IMR-90 (cell line): ENCODE measurements around the gene DPP10. TPM values are rescaled to one million over a fixed set of nuclear protein-coding genes. Genes with fewer than 3 reads are reported as not detected.

Experiments used
- ATAC-seq: fragments of 200-7000 bp; cut with Tn5 transposase; 2 replicates; pipeline ENCODE4 v1.9.1; 2020; ENCODE audit warnings: low read depth, mild to moderate bottlenecking, moderate library complexity
- BruUV-seq: library from RNA; stranded (reverse); fragments of 400-500 nt; replicated peaks from 2 replicates; lab custom pipeline; 2021; lab: Mats Ljungman, UMichigan
- CTCF ChIA-PET: fragments of 300-600 bp; formaldehyde crosslinking; extraction: SDS; loops from one replicate; lab custom pipeline; 2021; ENCODE audit warnings: antibody characterized with exemption; lab: Yijun Ruan, JAX
- POLR2A ChIA-PET: fragments of 300-600 bp; sonication (Branson Sonifier 250); formaldehyde crosslinking; loops from one replicate; lab custom pipeline; 2022; ENCODE audit warnings: antibody characterized with exemption; ENCODE audit not compliant: unreplicated experiment; lab: Charles Lee
- DNase-seq: peaks from one replicate; pipeline ENCODE4 v3.0.0; 2013
- H2AFZ ChIP-seq: replicated peaks from 2 replicates; pipeline ENCODE3; 2013; ENCODE audit warnings: low read length, mild to moderate bottlenecking; ENCODE audit not compliant: poor library complexity
- H2AK5ac ChIP-seq: 2 replicates; pipeline ENCODE4 v1.6.1; 2013; ENCODE audit warnings: low read depth, low read length, inconsistent platforms
- H2AK9ac ChIP-seq: replicated peaks from 2 replicates; pipeline ENCODE3; 2013; ENCODE audit warnings: mild to moderate bottlenecking, low read depth, low read length, moderate library complexity; ENCODE audit not compliant: poor library complexity
- H2BK120ac ChIP-seq: 2 replicates; pipeline ENCODE4 v1.6.1; 2013; ENCODE audit warnings: low read depth, low read length, inconsistent platforms
- H2BK15ac ChIP-seq: 3 replicates; pipeline ENCODE4 v1.6.1; 2013; ENCODE audit warnings: low read depth, low read length, inconsistent platforms
- H2BK20ac ChIP-seq: 2 replicates; pipeline ENCODE4 v1.6.1; 2013; ENCODE audit warnings: low read depth, mild to moderate bottlenecking, inconsistent platforms, low read length, moderate library complexity
- H2BK5ac ChIP-seq: 2 replicates; pipeline ENCODE4 v1.6.1; 2013; ENCODE audit warnings: mild to moderate bottlenecking, low read depth, low read length, inconsistent platforms; ENCODE audit not compliant: poor library complexity, severe bottlenecking
- H3K14ac ChIP-seq: replicated peaks from 2 replicates; pipeline ENCODE4 v1.6.1; 2013; ENCODE audit warnings: low read depth, low read length, inconsistent platforms
- H3K18ac ChIP-seq: 2 replicates; pipeline ENCODE4 v1.6.1; 2013; ENCODE audit warnings: low read depth, low read length, control low read depth
- H3K23ac ChIP-seq: 2 replicates; pipeline ENCODE4 v1.6.1; 2013; ENCODE audit warnings: low read depth, low read length, inconsistent platforms
- H3K27ac ChIP-seq: 2 replicates; pipeline ENCODE4 v1.5.1; 2013; ENCODE audit warnings: mild to moderate bottlenecking, control low read depth, low read length; ENCODE audit not compliant: insufficient read depth
- H3K27me3 ChIP-seq: 2 replicates; pipeline ENCODE4 v1.6.1; 2013; ENCODE audit warnings: low read length; ENCODE audit not compliant: control insufficient read depth, insufficient read depth
- H3K36me3 ChIP-seq: 2 replicates; pipeline ENCODE4 v1.6.1; 2013; ENCODE audit warnings: low read length, mixed read lengths; ENCODE audit not compliant: control insufficient read depth, insufficient read depth
- H3K4ac ChIP-seq: 2 replicates; pipeline ENCODE4 v1.6.1; 2013; ENCODE audit warnings: low read depth, low read length, inconsistent platforms
- H3K4me1 ChIP-seq: 2 replicates; pipeline ENCODE4 v1.6.1; 2013; ENCODE audit warnings: low read length, mixed read lengths; ENCODE audit not compliant: control insufficient read depth, insufficient read depth
- H3K4me2 ChIP-seq: 2 replicates; pipeline ENCODE4 v1.6.1; 2013; ENCODE audit warnings: low read depth, mild to moderate bottlenecking, control low read depth, low read length, moderate library complexity
- H3K4me3 ChIP-seq: 2 replicates; pipeline ENCODE4 v1.5.1; 2013; ENCODE audit warnings: low read depth, mild to moderate bottlenecking, control low read depth, low read length, moderate library complexity; ENCODE audit not compliant: insufficient read depth
- H3K56ac ChIP-seq: 2 replicates; pipeline ENCODE4 v1.6.1; 2013; ENCODE audit warnings: low read length, inconsistent platforms; ENCODE audit not compliant: insufficient read depth; ENCODE audit errors: extremely low read depth
- H3K79me1 ChIP-seq, 2 experiments: 2 replicates each; pipeline ENCODE4 v1.6.1; 2013; ENCODE audit warnings: low read length in 2 of 2, inconsistent platforms in 1 of 2, low read depth in 1 of 2
- H3K9ac ChIP-seq: 2 replicates; pipeline ENCODE4 v1.6.1; 2013; ENCODE audit warnings: low read depth, low read length, control low read depth
- H3K9me1 ChIP-seq: 2 replicates; pipeline ENCODE4 v1.6.1; 2013; ENCODE audit warnings: low read length, inconsistent platforms; ENCODE audit not compliant: insufficient read depth
- H3K9me3 ChIP-seq: 2 replicates; pipeline ENCODE4 v1.6.1; 2013; ENCODE audit warnings: low read length; ENCODE audit not compliant: control insufficient read depth, insufficient read depth
- H4K20me1 ChIP-seq: 2 replicates; pipeline ENCODE4 v1.6.1; 2013; ENCODE audit warnings: low read length, inconsistent platforms; ENCODE audit not compliant: insufficient read depth
- H4K5ac ChIP-seq: 2 replicates; pipeline ENCODE4 v1.6.1; 2013; ENCODE audit warnings: mild to moderate bottlenecking, low read depth, low read length, control low read depth
- H4K8ac ChIP-seq, 2 experiments: 2 replicates each; pipeline ENCODE4 v1.6.1; 2013; ENCODE audit warnings: low read depth in 2 of 2, low read length in 2 of 2, control low read depth in 1 of 2, inconsistent platforms in 1 of 2
- H4K91ac ChIP-seq: 2 replicates; pipeline ENCODE4 v1.6.1; 2013; ENCODE audit warnings: low read depth, low read length, inconsistent platforms; ENCODE audit not compliant: insufficient read depth
- BHLHE40 ChIP-seq: fragments of 150-350 bp; IDR thresholded peaks from 2 replicates; pipeline ENCODE4 v1.6.1; 2016; ENCODE audit warnings: mild to moderate bottlenecking, low read depth, low read length
- CHD1 ChIP-seq: IDR thresholded peaks from 2 replicates; pipeline ENCODE4 v1.6.1; 2012; ENCODE audit warnings: low read depth, low read length, improper control_type of control experiment
- FOS ChIP-seq: fragments of 150-350 bp; IDR thresholded peaks from 2 replicates; pipeline ENCODE4 v1.6.1; 2016; ENCODE audit warnings: low read depth, low read length
- MAFK ChIP-seq: IDR thresholded peaks from 2 replicates; pipeline ENCODE4 v1.6.1; 2012; ENCODE audit warnings: low read depth, low read length, improper control_type of control experiment
- MAZ ChIP-seq: IDR thresholded peaks from 2 replicates; pipeline ENCODE4 v1.6.1; 2012; ENCODE audit warnings: low read depth, mild to moderate bottlenecking, low read length, improper control_type of control experiment, moderate library complexity, borderline replicate concordance
- NFE2L2 ChIP-seq: fragments of 150-350 bp; IDR thresholded peaks from 2 replicates; pipeline ENCODE4 v1.6.1; 2016; ENCODE audit warnings: low read depth, mild to moderate bottlenecking, low read length
- POLR2A ChIP-seq: IDR thresholded peaks from 2 replicates; pipeline ENCODE4 v1.6.1; 2012; ENCODE audit warnings: mild to moderate bottlenecking, low read depth, low read length
- RCOR1 ChIP-seq: IDR thresholded peaks from 2 replicates; pipeline ENCODE4 v1.6.1; 2012; ENCODE audit warnings: mild to moderate bottlenecking, low read length, improper control_type of control experiment; ENCODE audit not compliant: insufficient replicate concordance
- RFX5 ChIP-seq: IDR thresholded peaks from 2 replicates; pipeline ENCODE4 v1.8.0; 2012; ENCODE audit warnings: low read depth, mild to moderate bottlenecking, low read length, moderate library complexity
- WGBS, 2 experiments: methylation state at CpG; one replicate each; pipeline versions ENCODE4 v1.1.5 to v1.1.7; 2013; ENCODE audit warnings: missing lambda C conversion rate in 2 of 2; ENCODE audit not compliant: insufficient read length in 1 of 2; ENCODE audit errors: extremely low coverage in 2 of 2; 5-methylcytosine and 5-hydroxymethylcytosine counted together
- dilution Hi-C: fragments of 300-500 bp; cut with HindIII; formaldehyde crosslinking; loops from one replicate; pipeline ENCODE4 v1.14.3; 2018; ENCODE audit warnings: low sequenced_read_pairs; ENCODE audit not compliant: unreplicated experiment
- in situ Hi-C: fragments of 300-500 bp; cut with MboI; formaldehyde crosslinking; loops from 3 replicates; pipeline ENCODE4 v1.14.3; 2019; ENCODE audit warnings: low sequenced_read_pairs, inconsistent platforms, mixed read lengths
- intact Hi-C: fragments of 100-400 bp; cut with micrococcal nuclease; formaldehyde crosslinking; loops from 2 replicates; pipeline ENCODE4 v1.10.0; 2022
- polyA plus RNA-seq, 3 experiments: library from polyadenylated mRNA; depleted of rRNA; stranded (reverse); fragments of >200 nt; gene quantifications; 2 replicates each; pipeline ENCODE4 v1.2.3, GENCODE V29; 2012; ENCODE audit warnings: low replicate concordance in 1 of 3
- total RNA-seq: library from RNA; depleted of rRNA; stranded (reverse); fragments of >200 nt; gene quantifications from 2 replicates; pipeline ENCODE4 v1.2.3, GENCODE V29; 2012
- TF ChIP-seq, protein P1 (sequence below): conservative IDR thresholded peaks from 2 replicates; pipeline ENCODE4 v1.5.1; 2012; ENCODE audit warnings: mild to moderate bottlenecking, low read depth, low read length, improper control_type of control experiment
- TF ChIP-seq, protein P2 (sequence below): fragments of 150-350 bp; IDR thresholded peaks from 2 replicates; pipeline ENCODE4 v1.6.1; 2017; ENCODE audit warnings: mild to moderate bottlenecking, antibody characterized with exemption, low read length, low read depth

The DPP10 gene
- total and polyA plus RNA-seq, 2 of the 4 experiments (the other 2 are of a cell fraction): not detected

DNA sequence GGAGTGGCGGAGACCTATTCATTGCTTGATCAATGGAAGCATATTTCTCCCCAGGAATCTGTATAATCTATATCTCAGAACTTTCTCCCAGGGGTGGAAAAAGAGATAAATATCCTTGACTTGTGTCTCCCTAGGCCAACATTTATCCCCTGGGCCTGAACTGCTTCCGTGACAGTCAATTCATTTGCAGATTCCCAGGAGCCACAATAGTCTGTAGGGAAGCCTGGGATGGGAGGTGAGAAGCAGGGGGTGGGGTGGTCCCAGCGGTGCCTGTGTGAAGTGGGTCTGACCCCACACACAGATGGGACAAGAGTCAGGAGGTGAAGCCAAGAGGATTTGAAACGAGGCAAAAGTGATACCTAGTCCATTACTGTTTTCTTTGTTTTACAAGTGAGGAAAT is 166.8 kb downstream of the DPP10 start:
- TF ChIP-seq RFX5 (no peak), CHD1 (no peak), FOS (no peak), MAFK (no peak), NFE2L2 (no peak), BHLHE40 (no peak), RCOR1 (no peak), MAZ (no peak), POLR2A (no peak)
- TF ChIP-seq, protein P1, sequence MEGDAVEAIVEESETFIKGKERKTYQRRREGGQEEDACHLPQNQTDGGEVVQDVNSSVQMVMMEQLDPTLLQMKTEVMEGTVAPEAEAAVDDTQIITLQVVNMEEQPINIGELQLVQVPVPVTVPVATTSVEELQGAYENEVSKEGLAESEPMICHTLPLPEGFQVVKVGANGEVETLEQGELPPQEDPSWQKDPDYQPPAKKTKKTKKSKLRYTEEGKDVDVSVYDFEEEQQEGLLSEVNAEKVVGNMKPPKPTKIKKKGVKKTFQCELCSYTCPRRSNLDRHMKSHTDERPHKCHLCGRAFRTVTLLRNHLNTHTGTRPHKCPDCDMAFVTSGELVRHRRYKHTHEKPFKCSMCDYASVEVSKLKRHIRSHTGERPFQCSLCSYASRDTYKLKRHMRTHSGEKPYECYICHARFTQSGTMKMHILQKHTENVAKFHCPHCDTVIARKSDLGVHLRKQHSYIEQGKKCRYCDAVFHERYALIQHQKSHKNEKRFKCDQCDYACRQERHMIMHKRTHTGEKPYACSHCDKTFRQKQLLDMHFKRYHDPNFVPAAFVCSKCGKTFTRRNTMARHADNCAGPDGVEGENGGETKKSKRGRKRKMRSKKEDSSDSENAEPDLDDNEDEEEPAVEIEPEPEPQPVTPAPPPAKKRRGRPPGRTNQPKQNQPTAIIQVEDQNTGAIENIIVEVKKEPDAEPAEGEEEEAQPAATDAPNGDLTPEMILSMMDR: no peak
- TF ChIP-seq, protein P2, sequence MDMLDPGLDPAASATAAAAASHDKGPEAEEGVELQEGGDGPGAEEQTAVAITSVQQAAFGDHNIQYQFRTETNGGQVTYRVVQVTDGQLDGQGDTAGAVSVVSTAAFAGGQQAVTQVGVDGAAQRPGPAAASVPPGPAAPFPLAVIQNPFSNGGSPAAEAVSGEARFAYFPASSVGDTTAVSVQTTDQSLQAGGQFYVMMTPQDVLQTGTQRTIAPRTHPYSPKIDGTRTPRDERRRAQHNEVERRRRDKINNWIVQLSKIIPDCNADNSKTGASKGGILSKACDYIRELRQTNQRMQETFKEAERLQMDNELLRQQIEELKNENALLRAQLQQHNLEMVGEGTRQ: no peak
- Histone ChIP-seq H3K14ac (no peak overlapping the region), H3K79me1 (no peaks in the 10 kb centered on the region), H3K9me1 (no peaks in the 10 kb centered on the region), H3K4ac (no peak overlapping the region), H3K27me3 (no peaks in the 10 kb centered on the region), H4K8ac (no peak overlapping the region), H2BK15ac (no peak overlapping the region), H4K91ac (no peak overlapping the region), H2BK120ac (no peak overlapping the region), H2AK9ac (no peak overlapping the region), H3K4me2 (no peak overlapping the region), H3K9me3 (no peaks in the 10 kb centered on the region), H2AFZ (no peak overlapping the region), H3K4me3 (no peak overlapping the region), H4K20me1 (no peaks in the 10 kb centered on the region), H3K27ac (no peak overlapping the region), H3K56ac (no peak overlapping the region), H2AK5ac (no peak overlapping the region), H2BK20ac (no peak overlapping the region), H3K23ac (no peak overlapping the region), H3K36me3 (no peaks in the 10 kb centered on the region), H3K18ac (no peak overlapping the region), H4K5ac (no peak overlapping the region), H3K4me1 (no peaks in the 10 kb centered on the region), H2BK5ac (no peak overlapping the region), H3K9ac (no peak overlapping the region)
- dilution Hi-C loops (no loop called here), intact Hi-C loops (no loop called here), in situ Hi-C loops (no loop called here)
- POLR2A ChIA-PET: no interaction called here
- DNase-seq (no peak), ATAC-seq (no peak)
- WGBS, 2 experiments: no CpG with 5 or more reads among the region's 4 CpGs
- CTCF ChIA-PET: no interaction called here
- BruUV-seq: no TSS peak
